ENCODE measurements around the gene IFNGR1. TPM values are rescaled to one million over a fixed set of nuclear protein-coding genes. Genes with fewer than 3 reads are reported as not detected.

The IFNGR1 gene
- 10 to 100 TPM; 24.1 to 29.0 (median 26.1) TPM for total RNA-seq (2021; fragmentation: NEBNext Ultra II Directional; extraction: Animal tissue kit (Norgen Biotek cat#: 25700))
- long read RNA-seq, transcript IFNGR1-201 (7 exons, 2,139 nt) = major isoform, 34 of 50 reads
- long read RNA-seq, partial matches to known transcripts = 9 of 50 reads
- long read RNA-seq, other reads (novel, unspliced or antisense) = 6 of 50 reads

DNA sequence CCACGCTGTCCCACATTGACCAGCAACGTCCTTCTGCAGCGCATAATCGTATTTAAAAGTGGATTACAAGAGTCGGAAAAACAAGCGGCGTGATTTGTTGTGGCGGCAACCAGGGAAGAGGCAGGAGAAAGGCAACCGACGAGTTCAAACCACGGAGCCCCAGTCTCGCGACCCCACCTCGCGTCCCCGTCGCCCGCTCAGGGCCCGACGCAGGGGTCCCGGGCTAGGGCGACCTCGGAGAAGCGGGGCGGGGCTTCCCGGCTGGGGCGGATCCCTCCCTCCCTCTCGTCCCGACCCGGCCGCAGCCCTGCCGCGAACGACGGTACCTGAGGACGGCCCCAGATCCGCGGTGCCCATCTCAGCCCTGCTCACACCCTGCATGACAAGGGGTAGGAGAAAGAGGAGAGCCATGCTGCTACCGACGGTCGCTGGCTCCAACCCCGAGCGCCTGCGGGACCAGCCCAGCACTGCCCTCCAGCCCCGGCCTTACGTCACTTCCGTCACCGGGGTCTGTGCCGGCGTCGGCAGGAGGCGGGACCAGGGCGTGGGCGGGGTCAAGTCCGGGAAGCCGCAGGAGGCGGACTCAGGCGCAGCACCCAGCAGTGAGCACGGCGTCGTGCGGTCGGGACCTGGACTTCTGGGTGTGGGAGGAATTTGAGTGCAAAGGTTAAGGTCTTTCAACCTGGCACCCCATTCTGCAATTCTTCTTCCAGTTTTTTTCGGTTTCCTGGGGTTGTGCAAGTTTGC is at the start of gene IFNGR1:
TSS of gene IFNGR1 (minus strand) at position 469 of the 747 bp plus-strand sequence. CDS start at position 411, 58 bp downstream.
- H3K36me3 Mint-ChIP-seq (ENCODE audit: low read depth) = peaks cover 4% of the 10 kb centered on the region
- TF ChIP-seq, protein P1, sequence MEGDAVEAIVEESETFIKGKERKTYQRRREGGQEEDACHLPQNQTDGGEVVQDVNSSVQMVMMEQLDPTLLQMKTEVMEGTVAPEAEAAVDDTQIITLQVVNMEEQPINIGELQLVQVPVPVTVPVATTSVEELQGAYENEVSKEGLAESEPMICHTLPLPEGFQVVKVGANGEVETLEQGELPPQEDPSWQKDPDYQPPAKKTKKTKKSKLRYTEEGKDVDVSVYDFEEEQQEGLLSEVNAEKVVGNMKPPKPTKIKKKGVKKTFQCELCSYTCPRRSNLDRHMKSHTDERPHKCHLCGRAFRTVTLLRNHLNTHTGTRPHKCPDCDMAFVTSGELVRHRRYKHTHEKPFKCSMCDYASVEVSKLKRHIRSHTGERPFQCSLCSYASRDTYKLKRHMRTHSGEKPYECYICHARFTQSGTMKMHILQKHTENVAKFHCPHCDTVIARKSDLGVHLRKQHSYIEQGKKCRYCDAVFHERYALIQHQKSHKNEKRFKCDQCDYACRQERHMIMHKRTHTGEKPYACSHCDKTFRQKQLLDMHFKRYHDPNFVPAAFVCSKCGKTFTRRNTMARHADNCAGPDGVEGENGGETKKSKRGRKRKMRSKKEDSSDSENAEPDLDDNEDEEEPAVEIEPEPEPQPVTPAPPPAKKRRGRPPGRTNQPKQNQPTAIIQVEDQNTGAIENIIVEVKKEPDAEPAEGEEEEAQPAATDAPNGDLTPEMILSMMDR (IDR thresholded peaks at IDR 0.05) = no peak
- H3K4me1 Mint-ChIP-seq (ENCODE audit: low read depth) = peaks cover 58% of the 10 kb centered on the region
- peak within 1 kb of the TSS; percentile 100 for H3K4me3 Mint-ChIP-seq
- H3K9me3 Mint-ChIP-seq = no peaks in the 10 kb centered on the region
- peak within 1 kb of the TSS; percentile 100 for H3K27ac Mint-ChIP-seq
- H3K27me3 Mint-ChIP-seq (ENCODE audit: insufficient read depth) = peaks cover 2% of the 10 kb centered on the region; the same call in 1 of the 2 replicates
- peak; percentile 85 for DNase-seq

DNA sequence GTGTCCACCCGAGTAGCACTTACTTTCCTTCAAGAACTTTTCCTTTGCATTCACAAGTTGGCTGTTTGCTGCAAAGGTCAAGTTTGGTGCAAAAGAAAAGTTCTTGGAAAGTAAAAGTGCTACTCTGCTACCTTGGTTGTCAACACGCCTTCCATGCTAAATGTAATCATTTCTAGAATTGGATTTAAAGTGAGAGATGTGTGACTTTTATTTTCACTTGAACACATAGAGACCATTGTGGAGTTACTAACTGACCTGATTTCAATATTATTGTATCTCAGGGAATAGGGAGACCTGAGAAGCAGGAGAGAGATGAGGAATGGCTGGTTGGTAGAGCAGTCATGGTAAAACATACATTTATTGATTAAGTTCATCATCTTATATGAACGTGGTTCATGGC is 49.7 kb upstream of the IFNGR1 start:
- TF ChIP-seq, protein P1 (IDR thresholded peaks at IDR 0.05) = no peak
- no peak for DNase-seq
- Mint-ChIP-seq H3K27me3 (ENCODE audit: insufficient read depth) (peaks cover 12% of the 10 kb centered on the region), H3K9me3 (no peaks in the 10 kb centered on the region), H3K4me3 (no peak overlapping the region), H3K36me3 (ENCODE audit: low read depth) (no peaks in the 10 kb centered on the region), H3K4me1 (ENCODE audit: low read depth) (0 out of 2 replicates have a peak, but pooled peaks cover 5% of the 10 kb centered on the region), H3K27ac (no peak overlapping the region)

DNA sequence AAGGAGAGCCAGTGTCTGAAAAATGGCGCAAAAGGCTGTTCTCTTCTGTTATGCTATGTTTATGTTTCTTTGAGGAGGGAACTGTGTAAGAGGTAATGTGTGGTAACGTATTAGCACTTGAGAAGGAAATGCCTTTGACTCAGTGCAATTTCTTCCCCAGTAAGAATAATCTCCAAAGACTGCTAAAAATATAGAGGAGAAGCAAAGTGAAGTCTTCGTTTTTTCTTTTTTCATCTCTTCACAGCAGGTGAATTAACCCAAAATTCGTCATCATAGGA is 47.1 kb upstream of the IFNGR1 start:
- TF ChIP-seq, protein P1 (IDR thresholded peaks at IDR 0.05) = no peak
- no peak for DNase-seq
- H3K9me3 Mint-ChIP-seq = no peaks in the 10 kb centered on the region
- H3K4me1 Mint-ChIP-seq (ENCODE audit: low read depth) = peaks cover 12% of the 10 kb centered on the region
- no peak overlapping the region for H3K27ac Mint-ChIP-seq
- H3K27me3 Mint-ChIP-seq (ENCODE audit: insufficient read depth) = peaks cover 12% of the 10 kb centered on the region
- H3K36me3 Mint-ChIP-seq (ENCODE audit: low read depth) = no peaks in the 10 kb centered on the region
- H3K4me3 Mint-ChIP-seq = no peak overlapping the region

DNA sequence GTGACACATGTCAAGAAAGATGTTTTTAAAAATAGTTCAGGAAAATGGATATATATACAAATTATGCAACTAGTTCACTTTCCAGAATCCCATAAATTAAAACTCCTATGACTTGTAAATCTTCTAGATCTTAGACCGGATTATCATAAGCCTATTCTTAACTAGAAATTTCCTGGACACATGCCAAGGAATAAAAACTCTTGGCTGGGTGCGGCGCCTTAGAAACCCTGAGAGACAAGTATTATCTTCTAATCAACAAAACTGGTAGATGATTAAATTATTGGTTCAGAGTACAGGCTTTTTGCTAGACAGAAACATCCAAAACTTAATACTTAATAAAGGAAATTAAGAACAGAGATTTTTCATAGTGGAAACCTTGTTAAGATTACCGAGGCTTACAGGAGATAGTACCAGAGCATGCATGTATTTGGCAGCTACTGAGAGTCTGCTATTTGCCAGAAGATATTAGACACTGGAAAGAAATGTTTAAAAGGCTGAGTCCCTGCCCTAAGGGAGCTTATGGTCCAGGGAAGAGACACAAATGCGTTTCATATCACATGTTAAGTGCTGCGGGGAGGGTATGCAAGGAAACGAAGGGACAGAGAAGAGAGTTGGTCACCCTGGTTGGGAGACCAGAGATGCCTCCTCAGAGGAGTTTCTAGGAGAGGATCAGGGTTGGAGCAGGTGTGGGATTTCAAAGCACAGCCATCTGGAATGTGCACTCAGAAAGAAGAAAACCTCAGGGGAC is 46.5 kb upstream of the IFNGR1 start:
- peaks cover 18% of the 10 kb centered on the region for H3K4me1 Mint-ChIP-seq (ENCODE audit: low read depth)
- H3K36me3 Mint-ChIP-seq (ENCODE audit: low read depth) = no peaks in the 10 kb centered on the region
- H3K27me3 Mint-ChIP-seq (ENCODE audit: insufficient read depth) = peaks cover 12% of the 10 kb centered on the region
- TF ChIP-seq, protein P1 (IDR thresholded peaks at IDR 0.05) = no peak
- H3K9me3 Mint-ChIP-seq = no peaks in the 10 kb centered on the region
- no peak for DNase-seq
- no peak overlapping the region for H3K27ac Mint-ChIP-seq
- H3K4me3 Mint-ChIP-seq = no peak overlapping the region

DNA sequence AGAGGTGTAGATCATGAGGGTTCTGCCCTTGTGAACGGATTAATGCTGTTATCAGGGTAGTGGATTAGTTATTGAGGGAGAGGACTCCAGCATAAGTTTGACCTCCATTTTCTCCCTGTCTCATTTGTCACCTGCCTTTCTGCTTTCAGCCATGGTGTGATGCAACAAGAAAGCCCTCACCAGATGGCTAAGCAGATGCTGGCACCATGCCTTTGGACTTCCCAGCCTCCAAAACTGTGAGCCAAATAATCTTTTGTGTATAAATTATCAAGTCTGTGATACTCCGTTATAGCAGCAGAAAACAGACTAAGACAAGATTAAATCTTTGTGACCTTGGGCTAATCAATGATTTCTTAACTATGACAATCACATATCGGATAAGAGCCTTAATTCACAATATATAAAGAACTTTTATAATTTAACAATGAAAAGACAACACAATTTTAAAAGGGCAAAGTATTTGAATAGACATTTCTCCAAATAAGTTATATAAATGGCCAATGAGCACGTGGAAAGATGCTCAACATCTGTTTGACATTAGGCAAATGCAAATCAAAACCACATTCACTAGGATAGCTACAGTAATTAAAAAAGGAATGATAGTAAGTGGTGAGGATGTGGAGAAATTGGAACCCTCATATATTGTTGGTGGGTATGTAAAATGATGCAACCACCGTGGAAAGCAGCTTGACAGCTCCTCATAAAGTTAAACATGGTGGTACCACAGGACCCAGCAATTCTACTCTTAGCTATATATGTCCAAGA is 45.3 kb upstream of the IFNGR1 start:
- H3K4me1 Mint-ChIP-seq (ENCODE audit: low read depth) = peaks cover 18% of the 10 kb centered on the region
- H3K27me3 Mint-ChIP-seq (ENCODE audit: insufficient read depth) = peaks cover 14% of the 10 kb centered on the region
- H3K36me3 Mint-ChIP-seq (ENCODE audit: low read depth) = no peaks in the 10 kb centered on the region
- no peaks in the 10 kb centered on the region for H3K9me3 Mint-ChIP-seq
- DNase-seq = no peak
- H3K27ac Mint-ChIP-seq = no peak overlapping the region
- no peak overlapping the region for H3K4me3 Mint-ChIP-seq
- TF ChIP-seq, protein P1 (IDR thresholded peaks at IDR 0.05) = no peak

Measured in HFFc6 (cell line).